SKM-1 treated with dmso at 0.1 percent for 144 hours (cell line): ENCODE measurements around the gene TLR10.
A peak's percentile ranks its signal among the peaks of the same experiment; 100 is the strongest.
"Not testable (repeated sequence)": the region's sequence is repeated elsewhere in the genome, so short reads cannot be mapped to it uniquely, and the experiment has no call there.

Experiments
- DNase-seq: peaks from one replicate; lab custom pipeline; 2025; ENCODE audit not compliant: unreplicated experiment; lab: John Stamatoyannopoulos, UW

The TLR10 gene, protein sequence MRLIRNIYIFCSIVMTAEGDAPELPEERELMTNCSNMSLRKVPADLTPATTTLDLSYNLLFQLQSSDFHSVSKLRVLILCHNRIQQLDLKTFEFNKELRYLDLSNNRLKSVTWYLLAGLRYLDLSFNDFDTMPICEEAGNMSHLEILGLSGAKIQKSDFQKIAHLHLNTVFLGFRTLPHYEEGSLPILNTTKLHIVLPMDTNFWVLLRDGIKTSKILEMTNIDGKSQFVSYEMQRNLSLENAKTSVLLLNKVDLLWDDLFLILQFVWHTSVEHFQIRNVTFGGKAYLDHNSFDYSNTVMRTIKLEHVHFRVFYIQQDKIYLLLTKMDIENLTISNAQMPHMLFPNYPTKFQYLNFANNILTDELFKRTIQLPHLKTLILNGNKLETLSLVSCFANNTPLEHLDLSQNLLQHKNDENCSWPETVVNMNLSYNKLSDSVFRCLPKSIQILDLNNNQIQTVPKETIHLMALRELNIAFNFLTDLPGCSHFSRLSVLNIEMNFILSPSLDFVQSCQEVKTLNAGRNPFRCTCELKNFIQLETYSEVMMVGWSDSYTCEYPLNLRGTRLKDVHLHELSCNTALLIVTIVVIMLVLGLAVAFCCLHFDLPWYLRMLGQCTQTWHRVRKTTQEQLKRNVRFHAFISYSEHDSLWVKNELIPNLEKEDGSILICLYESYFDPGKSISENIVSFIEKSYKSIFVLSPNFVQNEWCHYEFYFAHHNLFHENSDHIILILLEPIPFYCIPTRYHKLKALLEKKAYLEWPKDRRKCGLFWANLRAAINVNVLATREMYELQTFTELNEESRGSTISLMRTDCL

DNA sequence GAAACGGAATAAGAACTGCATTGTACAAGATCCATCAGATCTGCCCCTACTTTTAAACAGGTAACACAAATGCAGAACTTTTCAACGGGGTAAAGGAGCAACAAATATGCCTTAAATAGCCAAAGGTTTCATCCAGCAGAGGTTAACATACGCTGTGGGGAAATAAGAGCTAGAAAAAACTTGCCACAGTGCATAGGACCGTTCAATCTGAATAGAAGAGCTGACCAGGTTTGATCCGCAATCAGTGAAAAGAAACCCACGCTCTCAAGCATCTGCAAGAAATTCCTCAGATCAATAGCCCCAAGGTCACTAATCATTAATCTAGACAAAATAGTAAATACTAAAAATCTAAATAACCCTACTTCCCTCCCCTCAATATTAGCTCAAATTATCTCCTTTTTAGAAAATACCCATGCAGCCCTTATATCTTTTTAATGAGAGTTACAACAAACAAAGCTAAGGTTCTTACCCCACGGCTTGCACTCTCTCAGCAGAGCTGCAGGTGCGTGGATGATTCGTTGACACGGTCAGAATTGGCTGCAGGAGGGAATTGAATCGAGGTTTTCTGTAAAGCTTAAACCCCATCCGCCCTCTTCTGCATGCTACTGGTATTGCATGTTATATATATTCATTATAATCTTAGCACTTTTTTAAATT lies at the start of gene TLR10:
TSS of gene TLR10 (minus strand) at position 539 of the 657 bp plus-strand sequence. CDS start 7,400 bp downstream, outside the sequence.
- peak; percentile 40 for DNase-seq

DNA sequence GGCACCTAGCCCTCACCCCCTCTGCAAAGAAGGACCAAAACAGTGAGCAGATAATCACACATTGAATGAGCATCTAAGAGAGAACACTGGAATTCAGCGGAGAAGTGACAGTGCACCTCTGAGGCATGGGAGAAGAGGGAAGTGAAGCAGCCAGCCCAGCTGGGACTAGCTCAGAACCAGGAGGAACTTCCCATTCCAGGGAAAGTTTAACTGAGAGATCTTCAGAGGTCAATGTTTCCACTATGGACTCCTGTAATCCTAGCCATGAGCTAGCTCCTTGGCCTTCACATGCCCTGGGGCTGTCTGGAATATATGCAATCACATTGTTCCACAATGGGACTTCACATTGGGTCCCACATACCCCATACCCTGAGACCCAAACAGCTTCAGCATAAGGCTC lies 49.4 kb upstream of the TLR10 start:
- no peak for DNase-seq

DNA sequence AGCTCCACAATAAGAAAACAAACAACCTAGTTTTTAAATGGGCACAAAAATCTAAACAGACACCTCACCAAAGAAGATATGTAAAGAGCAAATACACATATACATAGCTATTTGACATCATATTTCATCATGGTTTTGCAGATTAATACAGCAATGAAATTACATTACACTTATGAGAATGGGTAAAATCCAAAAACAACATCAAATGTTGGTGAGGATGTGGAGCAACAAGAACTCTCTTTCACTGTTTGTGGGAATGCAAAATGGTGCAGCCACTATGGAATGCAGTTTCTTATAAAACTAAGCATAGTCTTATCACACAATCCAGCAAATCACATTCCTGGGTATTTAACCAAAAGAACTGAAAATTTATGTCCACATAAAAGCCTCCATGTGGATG lies 48.9 kb upstream of the TLR10 start:
- no peak for DNase-seq

DNA sequence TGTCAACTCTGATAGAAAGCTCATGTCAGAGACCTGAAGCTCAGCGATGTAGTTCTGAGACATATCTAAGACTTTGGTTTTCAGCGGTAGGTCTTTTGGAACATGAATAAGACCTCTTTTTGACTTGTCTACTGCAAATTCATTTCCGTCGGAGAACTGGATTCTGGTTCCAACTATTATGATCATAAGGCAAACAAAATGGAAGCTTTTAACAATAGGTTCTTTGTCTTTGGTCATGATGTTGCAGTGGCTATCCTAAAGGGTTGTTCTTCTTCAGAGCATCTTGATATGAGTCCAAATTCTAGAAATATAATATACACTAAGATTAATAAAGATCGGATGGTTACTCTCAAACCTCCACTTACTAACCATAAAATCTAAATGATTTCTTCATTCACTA lies 46.4 kb upstream of the TLR10 start:
- DNase-seq = no peak

DNA sequence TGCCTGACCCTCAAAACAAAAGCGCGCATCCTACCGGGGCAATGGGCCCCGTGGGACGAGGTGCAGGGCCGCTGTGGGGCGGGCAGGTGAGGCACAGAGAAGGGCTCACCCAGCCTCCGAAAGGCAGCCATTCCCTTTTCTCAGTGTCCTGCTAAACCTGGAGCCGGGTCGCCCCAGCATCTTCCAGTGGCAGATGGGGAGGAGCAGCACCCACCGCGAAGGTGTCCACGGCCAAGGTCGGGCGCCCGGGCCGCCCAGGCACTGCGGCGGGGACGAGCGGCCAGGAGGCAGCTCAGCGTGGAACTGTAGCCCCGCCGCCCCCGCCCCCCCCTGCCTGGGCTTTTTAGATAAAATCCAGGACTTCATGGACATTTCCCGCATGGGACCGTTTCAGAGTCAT lies 41.0 kb upstream of the TLR10 start:
- no peak for DNase-seq

DNA sequence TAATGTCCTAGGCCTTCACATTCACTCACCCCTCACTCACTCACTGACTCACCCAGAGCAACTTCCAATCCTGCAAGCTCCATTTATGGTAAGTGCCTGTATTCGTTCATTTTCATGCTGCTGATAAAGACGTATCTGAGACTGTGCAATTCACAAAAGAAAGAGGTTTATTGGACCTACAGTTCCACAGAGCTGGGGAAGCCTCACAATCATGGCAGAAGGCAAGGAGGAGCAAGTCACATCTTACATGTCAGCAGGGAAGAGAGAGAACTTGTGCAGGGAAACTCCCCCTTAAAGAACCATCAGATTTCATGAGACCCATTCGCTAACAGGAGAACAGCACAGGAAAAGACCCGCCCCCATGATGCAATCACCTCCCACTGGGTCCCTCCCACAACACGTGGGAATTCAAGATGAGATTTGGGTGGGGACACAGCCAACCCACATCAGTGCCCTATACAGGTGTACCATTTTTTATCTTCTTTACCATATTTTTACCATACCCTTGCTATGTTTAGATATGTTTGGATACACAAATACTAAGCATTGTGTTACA lies 40.0 kb upstream of the TLR10 start:
- DNase-seq = no peak

DNA sequence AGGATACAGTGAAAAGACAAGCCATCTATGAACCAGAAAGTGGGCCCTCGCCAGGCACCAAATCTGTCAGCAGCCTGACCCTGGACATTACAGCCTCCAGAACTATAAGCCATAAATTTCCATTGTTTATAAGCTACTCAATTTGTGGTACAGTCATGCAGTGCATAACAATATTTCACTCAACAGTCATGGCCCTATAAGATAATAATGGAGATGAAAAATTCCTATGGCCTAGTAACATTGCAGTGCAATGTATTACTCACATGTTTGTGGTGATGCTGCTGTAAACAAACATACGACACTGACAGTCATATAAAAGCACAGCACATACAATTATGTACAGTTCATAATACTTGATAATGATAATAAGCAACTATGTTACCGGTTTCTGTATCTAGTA lies 38.9 kb upstream of the TLR10 start:
- DNase-seq = no peak

DNA sequence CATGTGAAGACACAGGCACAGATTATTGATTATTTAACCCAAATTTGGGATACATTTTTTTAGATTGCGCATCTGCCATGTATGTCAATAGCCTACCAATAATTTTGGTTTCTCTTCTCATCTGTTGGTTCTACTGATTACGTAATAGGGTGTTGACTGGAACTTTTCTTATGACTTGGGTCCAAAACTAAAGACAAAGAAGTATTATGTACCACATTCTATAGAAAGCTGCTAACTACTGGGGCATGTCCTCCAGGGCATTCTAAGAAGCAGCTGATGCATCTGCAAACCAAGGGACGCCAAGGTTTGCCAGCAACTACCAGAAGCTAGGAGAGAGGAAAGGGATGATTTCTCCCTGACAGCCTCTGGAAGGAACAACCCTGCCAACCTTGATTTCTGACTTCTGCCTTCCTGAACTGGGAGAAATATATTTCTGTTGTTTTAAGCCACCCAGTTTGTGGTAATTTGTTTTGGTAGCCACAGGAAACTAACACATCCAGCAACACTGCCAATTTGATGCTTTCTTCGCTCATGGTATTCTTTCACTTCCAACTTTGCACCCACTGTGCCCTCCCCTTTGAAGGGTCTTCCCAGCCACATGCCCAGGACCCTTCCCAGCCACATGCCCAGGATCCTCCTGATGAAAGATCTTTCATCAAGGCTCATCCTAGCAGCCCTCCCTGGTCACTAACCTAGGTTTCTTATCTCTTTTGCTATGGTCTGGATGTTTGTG lies 37.7 kb upstream of the TLR10 start:
- no peak for DNase-seq

DNA sequence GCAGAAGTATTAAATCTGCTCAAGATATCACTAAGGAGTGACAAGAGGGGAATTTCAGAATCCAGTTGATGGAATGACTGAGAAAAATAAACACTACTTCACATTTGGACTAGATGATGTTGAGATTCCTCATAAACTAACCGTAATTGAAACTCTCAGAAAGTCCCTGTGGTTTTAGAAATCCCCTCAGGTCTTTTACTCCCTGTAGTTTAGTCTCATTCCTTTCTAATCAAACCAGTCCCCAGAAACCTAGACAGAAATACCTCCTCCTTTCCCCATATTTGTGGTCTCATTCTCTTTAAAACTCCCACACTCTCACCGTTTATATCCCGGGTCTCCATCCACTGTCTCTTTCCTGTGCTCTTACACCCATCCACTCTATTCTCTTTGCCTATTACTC lies 36.8 kb upstream of the TLR10 start:
- DNase-seq = no peak

DNA sequence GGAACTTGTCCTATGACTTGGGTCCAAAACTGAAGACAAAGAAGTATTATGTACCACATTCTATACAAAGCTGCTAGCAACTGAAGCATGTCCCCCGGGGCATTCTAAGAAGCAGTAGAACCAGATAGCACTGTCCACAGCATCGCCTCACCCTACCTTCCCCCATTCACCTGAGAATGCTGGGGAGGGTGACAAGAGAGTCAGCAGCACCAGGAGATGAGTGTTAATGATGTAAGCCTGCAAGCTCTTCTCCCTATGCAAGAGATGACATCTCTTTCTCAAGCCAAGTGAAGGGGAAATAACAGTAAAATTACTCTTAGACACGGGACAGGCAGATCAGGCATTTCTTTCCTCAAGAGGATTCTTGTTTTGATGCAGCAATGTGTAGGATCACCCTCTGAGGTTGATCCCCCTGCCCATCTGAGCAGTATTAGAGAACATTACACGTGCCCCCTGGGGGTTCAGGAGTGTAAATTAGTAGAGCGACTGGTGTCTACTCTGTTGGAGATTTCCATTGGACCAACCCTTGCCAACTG lies 35.7 kb upstream of the TLR10 start:
- DNase-seq = no peak

DNA sequence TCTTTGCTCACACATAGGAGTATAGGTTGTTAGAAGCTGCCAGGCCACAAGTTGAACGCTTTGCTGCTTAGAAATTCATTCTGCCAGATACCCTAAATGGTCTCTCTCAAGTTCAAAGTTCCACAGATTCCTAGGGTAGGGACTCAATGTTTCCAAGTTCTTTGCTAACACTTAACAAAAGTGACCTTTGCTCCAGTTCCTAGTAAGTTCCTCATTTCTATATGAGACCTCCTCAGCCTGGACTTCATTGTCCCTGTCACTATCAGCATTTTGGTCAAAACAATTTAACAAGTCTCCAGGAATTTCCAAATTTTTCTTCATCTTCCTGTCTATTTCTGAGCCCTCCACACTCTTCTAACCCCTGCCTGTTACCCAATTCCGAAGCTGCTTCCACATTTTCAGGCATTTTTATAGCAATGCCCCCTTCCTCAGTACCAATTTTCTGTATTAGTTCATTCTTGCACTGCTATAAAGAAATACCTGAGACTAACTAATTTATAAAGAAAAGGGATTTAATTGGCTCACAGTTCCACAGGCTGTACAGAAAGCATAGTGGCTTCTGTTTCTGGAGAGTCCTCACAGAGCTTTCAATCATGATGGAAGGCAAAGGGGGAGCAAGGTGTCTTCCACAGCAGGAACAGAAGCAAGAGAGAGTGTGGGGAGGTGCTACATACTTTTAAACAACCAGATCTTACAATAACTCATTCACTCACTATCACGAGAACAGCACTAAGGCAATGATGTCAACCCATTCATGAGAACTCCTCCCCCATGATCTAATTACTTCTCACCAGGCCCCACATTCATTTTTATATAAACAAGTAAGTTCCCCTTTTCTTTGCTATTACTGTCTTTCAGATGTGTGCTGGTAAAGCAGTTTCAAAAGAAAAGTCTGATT lies 33.3 kb upstream of the TLR10 start:
- DNase-seq = peak; percentile 46

DNA sequence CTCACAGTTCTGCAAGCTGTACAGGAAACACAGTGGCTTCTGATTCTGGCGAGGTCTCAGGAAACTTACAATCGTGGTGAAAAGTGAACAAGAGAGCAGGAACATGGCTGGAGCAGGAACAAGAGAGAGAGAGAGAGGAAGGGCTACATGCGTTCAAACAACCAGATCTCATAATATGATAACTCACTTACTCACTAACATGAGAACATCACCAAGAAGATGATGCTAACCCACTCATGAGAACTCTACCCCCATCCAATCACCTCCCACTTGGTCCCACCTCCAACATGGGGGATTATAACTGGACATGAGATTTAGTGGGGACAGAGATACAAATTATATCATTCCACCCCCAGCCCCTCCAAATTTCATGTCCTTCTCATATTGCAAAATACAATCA lies 31.6 kb upstream of the TLR10 start:
- DNase-seq = no peak

DNA sequence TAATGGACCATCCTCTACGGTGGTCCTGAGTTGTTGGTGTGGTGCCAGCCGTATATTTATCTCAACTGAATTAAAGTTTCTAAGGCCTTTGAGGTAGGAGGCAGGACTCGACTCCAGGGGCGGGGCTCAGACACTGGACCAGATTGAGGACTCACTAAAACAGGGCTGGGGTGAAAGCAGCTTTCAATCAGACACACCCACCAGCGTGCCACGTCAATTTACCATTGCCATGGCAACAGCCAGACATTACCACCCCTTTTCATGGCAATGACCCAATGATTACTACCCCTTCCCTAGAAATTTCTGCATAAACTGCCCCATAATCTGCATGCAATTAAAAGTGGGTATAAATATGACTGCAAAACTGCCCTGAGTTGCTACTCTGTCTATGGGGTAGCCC lies 28.5 kb upstream of the TLR10 start:
- no peak for DNase-seq

DNA sequence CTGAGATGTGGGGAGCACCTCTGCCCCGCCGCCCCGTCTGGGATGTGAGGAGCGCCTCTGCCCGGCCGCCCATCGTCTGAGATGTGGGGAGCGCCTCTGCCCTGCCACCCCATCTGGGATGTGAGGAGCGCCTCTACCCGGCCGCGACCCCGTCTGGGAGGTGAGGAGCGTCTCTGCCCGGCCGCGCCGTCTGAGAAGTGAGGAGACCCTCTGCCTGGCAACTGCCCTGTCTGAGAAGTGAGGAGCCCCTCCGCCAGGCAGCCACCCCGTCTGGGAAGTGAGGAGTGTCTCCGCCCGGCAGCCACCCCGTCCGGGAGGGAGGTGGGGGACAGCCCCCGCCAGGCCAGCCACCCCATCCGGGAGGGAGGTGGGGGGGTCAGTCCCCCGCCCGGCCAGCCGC lies 24.7 kb upstream of the TLR10 start:
- DNase-seq = not testable (repeated sequence)

DNA sequence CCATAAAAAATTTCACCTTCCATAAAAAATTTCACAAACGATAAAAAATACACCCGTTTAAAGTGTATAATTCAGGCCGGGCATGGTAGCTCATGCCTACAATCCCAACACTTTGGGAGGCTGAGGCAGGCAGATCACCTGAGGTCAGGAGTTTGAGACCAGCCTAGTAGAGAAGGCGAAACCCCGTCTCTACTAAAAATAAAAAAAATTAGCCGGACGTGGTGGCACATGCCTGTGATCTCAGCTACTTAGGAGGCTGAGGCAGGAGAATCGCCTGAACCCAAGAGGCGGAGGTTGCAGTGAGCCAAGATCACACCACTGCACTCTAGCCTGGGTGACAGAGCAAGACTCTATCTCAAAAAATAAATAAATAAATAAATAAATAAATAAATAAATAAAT lies 23.5 kb upstream of the TLR10 start:
- not testable (repeated sequence) for DNase-seq

DNA sequence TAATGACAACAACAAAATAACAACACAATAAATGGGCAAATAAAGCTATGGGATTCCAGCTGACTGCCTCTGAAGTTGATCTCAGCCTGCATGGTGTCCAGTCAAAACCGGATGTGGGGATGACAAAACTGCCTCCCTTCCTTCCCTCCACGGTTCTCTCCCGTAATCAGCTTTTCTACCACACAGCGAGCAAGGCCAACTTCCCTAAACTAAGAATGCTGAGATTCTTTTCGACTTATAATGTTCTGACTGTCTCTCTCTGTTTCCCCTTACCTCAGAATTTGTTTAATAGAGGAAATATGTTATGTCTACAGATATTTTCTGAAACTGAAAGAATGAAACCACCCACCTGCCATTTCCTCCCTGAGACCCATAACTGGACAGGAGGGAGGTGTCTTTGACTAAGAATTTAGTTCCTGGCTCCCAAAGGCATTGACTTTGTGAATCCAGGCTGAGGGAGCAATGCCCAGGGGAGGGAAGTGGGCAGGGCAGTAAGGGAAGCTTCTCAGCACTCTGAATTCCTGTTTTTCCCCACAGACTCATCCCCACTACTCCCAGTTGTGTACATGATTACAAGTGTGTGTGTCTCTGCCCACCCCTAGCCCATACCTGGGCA lies 22.8 kb upstream of the TLR10 start:
- peak; percentile 89 for DNase-seq

DNA sequence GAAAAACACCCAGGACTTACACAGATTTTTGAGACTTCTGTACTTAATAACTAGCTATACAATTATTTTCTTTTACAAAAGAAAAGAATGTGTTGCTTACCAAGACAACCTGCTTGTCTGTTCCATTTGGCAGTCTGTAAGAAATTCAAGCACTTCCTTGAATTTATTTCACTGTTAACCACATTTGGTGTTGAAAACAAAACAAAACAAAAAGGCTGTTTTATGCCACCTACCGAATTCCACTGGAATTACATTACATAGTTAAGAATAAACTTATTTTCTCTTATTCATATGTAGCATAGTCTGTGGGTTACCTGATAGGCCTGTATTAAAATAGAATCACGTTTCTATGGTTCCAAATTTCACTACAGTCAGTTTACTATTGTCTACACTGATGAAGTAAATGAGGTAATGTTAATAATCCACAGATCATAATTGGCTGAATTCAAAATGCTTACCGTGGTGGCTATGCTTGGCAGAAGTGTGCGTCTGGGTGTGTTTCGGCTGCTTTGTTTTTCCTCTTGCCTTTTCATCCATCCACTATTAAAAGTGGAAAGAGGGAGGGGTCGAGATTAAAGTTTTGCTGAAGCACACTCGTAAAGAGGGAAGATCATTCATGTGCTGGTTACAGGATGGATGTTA lies 22.0 kb upstream of the TLR10 start, which contains the start of gene TLR1:
TSS of gene TLR1 (minus strand) at position 138 of the 642 bp plus-strand sequence. CDS start 5,960 bp downstream, outside the sequence.
- DNase-seq = peak; percentile 60
